ENCODE results near the gene PARK7.
"Not testable (repeated sequence)": the region's sequence is repeated elsewhere in the genome, so short reads cannot be mapped to it uniquely, and the experiment has no call there.

PARK7 gene

DNA sequence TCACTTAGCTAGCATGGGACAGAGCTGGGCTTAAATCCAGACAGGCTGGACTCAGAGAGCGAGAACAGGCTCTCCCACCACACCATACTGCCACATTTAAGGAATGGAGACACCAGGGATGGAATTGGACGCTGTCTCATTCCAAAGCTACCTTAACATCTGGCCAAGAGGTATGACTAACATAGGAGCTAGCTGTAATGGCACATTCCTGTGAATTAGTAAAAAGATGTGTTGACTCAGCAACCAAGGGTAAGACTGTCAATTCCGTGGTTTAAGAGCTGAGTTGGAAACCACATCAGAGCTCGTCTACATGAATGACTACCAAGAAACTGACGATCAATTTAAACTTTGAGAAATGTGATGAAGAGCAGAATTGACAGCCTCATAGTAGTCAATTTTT lies 12.6 kb upstream of the PARK7 start:
- no peak for DNase-seq

DNA sequence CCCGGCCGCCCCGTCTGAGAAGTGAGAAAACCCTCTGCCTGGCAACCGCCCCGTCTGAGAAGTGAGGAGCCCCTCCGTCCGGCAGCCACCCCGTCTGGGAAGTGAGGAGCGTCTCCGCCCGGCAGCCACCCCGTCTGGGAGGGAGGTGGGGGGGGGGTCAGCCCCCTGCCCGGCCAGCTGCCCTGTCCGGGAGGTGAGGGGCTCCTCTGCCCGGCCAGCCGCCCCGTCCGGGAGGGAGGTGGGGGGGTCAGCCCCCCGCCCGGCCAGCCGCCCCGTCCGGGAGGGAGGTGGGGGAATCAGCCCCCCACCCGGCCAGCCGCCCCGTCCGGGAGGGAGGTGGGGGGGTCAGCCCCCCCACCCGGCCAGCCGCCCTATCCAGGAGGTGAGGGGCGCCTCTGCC lies 8.7 kb upstream of the PARK7 start:
- not testable (repeated sequence) for DNase-seq

DNA sequence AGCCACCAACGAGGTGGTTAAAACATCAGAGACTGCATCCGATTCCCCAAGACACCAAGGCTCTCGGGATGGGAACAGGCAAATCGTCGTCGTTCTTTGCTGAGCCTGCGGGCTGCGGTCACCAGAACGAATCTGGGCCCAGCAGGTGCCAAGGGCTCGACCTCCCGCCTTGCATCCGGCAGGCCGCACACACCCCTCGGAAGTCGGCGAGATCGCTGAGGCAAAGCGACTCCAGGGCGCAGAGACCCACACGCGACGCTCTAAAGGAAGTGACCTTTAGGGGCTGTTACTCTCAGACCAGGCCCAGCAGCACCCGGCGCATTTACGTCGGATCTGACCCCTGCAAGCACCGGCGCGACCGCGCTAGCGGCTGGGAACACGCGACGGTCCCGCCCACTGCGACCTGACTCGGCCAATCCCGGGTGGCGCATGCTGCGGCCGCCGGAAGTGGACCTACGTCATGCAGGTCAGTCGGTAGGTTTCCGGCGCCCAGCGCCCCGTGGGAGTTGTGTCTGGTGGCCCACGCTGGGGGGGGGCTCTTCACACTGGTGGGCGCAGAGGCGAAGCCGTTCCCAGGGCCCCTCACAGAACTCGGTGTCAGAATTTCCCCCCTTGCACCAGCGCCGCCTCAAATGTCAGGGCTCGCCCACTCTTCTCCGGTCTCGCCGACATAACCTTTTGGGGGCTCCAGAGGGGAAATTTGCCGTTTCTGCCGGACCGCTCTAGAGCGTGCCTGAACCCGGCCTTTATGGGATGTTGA lies 7.5 kb upstream of the PARK7 start:
- DNase-seq: peak; percentile 96 to 99

DNA sequence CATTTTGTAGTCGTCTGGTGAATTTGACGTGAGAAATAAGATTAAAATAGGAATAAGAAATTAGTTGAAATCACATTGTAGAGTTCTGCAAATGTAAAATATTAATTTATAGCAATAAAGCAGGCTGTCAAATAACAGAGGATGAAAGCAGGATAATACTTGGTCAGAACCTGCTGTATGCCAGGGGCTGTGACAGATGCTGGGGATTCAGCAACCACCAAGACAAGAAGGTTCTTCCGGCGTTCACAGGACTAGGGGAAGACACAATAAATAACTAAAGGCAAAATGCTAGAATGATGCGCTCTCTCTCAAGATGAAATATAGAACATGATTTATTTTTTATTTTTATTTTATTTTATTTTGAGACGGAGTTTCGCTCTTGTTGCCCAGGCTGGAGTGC lies 6.8 kb upstream of the PARK7 start:
- DNase-seq: no peak

DNA sequence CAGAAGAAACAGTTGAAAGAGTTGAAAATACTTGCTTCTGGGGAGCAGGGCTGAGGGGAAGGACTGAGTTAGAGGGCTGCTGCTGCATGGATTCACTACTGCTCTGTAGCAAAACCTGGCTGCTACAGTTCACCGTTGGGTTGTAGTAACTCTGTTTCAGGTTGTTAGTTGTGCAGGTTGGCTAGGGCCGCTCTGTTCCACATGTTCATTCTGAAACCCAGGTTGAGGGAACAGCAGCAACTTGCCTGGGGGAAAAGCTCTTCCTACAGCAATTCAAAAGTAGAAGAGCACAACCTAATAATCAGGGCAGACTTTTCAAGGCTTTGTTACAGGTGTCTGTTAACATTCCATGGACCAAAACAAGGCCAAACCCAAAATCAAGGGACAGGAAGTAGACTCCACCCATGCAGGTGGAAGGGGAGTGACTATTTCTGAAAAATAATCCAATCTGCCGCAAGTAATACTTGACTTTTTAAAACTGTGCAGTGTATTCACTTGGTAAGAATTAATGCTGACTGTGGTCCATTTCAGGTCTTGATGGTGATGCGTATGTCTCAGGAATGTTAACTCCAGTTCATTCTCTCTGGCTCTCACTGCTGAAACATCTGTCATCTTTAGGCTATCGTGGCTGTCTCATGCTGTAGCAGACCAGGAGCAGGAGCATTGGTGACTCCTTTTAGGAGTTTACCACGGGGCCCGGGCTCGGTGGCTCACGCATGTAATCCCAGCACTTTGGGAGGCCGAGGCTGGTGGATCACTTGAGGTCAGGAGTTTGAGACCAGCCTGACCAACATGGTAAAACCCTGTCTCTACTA lies 5.1 kb upstream of the PARK7 start:
- no peak for DNase-seq

DNA sequence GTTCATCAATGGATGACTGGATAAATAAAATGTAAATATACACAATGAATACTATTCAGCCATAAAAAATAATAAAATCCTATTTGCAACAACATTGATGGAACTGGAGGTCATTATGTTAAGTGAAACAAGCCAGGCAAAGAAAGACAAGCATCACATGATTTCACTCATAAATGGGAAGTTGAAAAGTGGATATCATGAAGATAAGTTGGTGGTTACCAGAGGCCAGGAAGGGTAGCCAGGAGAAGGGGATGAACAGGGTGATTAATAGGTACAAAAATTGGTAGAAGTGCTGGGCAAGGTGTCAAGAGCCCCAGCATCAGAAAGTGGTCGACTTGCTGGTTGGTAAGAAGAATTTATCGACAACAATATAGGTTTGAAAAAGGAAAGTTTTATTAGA lies 1.3 kb upstream of the PARK7 start:
- peak; percentile 19 to 38 for DNase-seq

DNA sequence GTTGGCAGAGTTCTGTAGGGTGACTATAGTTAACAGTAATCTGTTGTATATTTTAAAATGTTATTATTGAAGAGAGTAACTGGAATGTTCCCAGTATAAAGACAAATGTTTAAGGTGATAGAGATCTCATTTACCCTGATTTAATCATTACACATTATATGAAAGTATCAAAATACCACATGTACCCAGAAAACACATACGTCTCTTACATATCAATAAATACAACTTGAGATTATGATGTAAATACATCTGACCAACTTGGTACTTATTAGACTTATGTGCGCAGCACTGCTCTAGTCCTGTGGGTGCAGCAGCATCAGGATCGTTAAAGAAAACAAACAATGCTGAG lies 670 bp upstream of the PARK7 start:
- DNase-seq: no peak

DNA sequence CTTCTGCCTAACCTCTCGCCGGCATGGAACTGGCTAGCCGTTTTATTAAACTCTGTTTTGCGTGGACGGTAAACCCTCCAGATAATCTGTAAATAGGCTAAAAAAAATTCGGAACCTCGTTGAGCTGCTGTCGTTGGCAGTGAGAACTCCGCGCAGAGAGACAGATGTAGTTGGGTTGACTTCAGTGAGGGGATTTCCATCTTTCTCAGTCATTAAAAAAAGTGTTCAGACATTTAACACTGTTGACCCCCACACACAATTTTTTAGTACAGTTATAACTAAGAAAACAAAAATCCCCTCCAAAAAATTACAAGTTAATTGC lies 464 bp downstream of the PARK7 start:
- no peak for DNase-seq

DNA sequence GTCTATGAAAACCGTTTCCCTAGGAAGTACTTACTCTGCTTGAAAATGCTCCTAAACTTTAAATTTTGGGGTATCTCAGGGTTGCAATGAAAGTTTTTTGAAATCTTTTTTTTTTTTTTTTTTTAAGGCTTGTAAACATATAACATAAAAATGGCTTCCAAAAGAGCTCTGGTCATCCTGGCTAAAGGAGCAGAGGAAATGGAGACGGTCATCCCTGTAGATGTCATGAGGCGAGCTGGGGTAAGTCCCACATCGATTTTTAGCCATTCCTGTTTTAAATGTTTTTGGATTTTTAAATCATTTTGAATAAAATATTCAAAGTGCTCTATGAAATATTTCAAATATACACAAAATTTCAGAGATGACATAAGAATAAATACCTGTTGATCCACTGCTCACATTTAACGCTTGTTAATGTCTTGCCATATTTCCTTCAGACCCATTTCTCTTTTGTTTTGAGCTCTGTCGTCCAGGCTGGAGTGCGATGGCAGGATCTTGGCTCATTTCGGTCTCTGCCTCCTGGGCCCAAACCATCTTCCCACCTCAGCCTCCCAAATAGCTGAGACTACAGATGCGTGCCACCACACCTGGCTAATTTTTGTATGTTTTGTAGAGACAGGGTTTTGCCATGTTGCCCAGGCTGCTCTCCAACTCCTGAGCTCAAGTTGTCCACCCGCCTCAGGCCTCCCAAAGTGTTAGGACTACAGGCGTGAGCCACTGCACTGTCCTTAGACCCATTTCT lies 1.3 kb downstream of the PARK7 start:
- no peak for DNase-seq

DNA sequence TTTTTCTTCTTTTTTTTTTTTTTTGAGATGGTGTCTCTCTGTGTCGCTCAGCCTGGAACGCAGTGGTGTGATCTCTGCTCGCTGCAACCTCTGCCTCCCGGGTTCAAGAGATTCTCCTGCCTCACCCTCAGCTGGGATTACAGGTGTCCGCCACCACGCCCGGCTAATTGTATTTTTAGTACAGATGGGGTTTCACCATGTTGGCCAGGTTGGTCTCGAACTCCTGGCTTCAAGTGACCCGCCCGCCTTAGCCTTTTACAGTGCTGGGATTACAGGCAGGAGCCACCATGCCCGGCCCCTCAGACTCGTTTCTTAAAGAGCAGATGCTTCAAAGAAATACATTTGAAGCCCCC lies 1.8 kb downstream of the PARK7 start:
- not testable (repeated sequence) for DNase-seq

DNA sequence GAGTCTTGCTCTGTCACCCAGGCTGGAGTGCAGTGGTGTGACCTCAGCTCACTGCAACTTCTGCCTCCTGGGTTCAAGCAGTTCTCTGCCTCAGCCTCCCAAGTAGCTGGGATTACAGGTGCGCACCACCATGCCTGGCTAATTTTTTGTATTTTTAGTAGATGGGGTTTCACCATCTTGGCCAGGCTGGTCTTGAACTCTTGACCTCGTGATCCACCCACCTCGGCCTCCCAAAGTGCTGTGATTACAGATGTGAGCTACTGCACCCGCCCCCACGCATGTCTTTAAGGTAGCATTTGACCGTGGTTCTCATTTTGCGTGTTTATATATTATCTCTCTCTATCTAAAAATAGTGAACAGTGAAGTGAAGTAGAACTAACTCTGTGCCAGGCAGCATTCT lies 2.3 kb downstream of the PARK7 start:
- DNase-seq: not testable (repeated sequence)

DNA sequence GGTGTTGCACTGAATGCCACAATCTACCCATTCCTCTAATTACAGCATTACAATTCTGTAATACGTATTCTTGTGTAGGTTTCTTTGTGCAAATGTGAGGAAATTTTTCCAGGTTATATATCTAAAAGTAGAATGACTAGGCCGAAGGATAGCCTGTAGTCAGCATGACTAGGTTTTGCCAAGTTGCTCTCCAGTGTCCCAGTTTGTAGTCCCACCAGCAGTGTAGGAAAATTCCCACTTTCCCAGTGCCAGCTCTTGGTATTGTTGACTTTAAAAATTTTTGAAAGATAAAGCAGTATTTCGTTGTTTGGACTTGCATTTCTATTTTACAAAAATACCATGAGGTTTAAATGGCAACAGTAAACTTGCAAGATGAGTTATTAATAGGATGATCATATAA lies 3.0 kb downstream of the PARK7 start:
- no peak for DNase-seq

DNA sequence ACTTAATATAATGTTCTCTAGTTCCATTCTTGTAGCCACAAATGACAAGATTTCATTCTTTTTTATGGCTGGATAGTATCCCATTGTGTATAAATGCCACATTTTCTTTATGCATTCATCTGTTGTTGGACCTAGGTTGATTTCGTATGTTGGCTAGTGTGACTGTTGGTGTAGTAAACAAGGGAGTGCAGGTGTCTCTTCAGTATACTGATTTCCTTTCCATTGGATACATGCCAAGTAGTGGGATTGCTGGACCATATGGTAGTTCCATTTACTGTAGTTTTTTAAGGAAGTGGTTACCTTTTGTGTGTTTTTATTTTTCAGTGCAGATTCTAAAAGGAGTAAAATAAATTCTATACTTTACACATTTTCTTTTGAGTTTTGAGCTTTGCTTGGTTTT lies 5.7 kb downstream of the PARK7 start:
- DNase-seq: no peak

DNA sequence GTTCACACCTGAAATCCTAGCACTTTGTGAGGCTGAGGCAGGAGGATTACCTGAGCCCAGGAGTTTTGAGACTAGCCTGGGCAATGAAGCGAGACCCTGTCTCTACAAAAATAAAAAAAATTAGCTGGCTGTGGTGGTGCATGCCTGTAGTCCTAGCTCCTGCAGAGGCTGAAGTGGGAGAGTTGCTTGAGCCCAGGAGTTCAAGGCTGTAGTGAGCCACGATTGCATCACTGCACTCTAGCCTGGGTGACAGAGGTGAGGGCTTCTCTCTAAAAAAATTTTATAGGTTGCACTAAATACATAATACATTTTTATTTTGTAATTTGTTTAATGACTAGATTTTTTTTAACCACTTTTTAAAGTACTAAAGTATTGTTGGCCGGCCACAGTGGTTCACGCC lies 6.1 kb downstream of the PARK7 start:
- DNase-seq: no peak

DNA sequence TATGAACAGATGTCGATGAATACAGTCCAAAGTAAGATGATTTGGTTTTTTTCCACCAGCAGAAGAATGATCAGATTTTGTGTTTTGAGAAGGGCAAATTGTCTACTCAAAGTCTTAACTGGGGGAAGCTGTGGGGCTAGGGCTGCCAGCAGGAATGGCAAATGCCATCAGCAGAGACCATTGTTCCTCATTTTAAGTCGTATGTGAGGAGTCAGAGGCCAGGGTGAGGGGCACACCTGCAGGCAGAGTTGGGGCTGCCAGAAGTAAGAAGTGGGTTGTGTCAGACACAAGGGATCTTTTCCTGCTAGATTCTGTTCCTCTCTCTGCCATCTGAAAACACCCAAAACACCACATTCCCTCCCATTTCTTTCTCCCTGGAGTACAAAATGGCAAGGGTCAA lies 8.7 kb downstream of the PARK7 start:
- no peak for DNase-seq

DNA sequence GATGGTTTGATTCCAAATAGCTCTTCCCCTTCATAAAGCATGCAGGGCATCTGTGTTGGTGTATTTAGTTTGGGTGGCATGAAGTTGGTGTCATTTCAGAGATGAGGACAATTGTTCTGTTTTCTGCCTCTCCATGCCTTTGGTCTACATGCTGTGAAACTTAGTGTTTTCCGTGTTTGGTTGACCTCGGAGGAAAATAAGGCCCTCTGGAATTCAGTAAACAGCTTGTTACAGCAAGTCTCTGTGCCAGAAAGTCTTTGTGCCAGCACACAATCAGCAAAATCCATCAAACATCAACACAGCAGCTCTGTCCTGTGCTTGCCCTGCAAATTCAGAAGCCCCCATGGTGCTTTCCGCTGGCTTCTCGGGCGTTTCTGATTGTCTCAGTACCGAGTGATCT lies 9.5 kb downstream of the PARK7 start:
- DNase-seq: no peak

DNA sequence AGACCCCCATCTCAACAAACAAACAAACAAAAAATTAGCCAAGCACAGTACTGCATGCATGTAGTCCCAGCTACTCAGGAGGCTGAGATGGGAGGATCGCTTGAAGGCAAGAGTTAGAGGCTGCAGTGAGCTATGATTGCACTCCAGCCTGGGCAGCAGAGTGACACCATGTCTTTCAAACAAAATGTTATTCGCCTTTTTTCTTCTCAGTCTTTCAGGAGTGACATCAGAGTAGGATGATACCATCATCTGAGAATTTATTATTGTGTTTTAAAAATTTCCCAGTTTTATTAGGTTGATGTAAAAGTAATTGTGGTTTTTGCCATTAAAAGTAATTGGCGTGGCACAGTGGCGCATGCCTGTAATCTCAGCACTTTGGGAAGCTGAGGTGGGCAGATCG lies 10.8 kb downstream of the PARK7 start:
- DNase-seq: no peak

DNA sequence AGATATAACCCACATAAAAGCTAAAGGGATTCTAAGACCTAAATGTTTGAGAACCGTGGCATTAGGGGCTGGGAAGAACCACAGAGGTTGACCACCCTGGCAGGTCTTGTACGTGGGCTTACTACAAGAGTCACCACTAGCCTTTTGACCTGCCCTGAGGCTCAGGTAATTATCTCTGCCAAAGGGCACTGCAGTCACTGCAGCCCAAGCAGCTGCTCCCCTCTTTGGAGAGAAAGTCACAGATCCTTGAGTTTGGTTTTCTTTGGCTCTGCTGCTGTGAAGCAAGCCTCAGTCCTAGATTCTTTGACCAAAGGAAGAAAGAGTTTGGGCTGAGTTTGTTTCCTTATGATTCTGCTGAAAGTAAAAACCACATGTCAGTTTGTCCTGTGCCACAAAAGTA lies 11.6 kb downstream of the PARK7 start:
- DNase-seq: no peak

DNA sequence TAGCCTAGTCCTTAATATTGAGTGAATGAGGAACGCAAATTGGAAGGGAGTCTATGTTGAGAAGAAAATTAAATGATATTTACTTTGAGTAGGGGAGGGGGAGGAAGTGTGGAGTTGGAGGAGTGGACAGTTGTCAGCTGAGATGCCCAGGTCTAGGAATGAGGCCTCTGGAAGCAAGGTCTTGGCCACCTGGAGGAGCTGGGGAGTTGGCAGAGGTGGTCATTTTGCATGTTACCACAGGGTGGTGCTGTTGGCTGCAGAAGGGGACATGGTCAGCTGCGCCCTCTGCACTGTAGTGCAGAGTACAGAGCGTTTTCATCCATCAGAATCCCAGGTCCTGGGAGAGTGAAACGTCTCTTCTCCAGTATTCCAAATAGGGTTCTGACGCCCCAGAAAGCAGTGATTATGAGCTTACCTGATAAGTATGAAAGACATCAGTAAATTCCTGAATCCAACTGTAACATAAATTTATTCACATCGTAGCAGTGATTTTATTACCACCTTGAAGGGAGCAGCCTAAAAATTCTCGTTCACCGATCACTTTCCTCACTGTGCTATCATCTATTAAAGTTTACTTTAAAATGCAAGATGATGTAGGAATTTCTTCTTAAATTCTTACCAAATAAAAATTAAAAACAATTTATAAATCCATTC lies 13.8 kb downstream of the PARK7 start:
- DNase-seq: peak; percentile 49 to 50

DNA sequence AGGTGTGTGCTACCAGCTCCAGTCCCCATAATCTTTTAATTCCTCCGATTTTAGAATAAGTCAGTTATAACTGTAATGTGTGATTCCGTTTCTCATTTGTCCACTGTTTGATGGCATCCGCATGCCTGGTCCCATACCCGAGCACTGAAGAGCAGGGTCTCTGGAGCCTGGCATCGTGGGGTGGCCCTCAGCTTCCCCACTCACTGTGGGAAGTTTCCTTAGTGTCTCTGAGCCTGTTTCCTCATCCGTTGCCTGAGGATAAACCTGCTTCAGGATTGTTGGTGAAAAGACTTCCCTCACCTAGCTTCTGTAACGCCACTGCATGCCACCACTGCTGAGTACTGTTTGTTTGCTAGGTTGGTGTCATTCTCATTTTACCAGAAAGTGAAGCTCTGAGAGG lies 19.5 kb downstream of the PARK7 start:
- no peak for DNase-seq

DNA sequence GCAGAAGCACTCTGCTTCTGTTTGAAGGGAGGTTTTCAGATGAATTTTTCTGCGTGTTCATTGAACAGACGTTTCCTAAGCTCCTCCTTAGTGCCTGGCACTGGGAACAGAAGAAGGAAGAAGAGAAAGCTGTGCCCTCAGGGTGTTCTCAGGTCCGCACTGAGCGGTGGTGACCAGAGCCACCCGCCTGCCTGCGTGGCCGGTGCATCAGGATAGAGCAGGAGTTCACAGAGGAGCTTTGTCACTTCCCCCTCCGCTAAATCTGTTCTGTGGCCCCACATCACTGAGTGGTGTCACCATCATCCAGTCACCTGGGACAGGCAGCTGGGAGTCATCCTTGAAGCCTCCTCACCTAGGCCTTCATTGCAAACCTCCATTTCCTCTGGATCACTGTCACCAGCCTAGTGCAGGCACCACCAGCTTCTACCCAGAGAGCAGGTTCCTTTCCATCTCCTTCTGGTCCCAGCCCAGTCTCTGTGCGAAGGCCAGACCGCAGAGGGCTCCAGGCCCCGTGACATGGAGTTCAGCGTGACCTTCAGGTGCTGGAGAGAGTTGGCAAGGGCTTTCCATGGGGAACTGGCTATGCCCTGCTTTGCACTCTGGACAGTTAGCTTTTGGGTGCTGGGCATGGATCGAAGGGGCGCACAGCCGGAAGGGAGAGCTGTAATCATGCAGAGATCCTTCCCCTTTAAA lies 21.7 kb downstream of the PARK7 start:
- no peak for DNase-seq

DNA sequence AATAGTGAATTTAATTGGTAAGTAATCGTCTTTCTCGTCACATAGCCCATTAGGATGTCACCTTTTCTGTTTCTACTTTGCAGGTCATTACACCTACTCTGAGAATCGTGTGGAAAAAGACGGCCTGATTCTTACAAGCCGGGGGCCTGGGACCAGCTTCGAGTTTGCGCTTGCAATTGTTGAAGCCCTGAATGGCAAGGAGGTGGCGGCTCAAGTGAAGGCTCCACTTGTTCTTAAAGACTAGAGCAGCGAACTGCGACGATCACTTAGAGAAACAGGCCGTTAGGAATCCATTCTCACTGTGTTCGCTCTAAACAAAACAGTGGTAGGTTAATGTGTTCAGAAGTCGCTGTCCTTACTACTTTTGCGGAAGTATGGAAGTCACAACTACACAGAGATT lies 23.3 kb downstream of the PARK7 start:
- DNase-seq: no peak
